HCT116 (cell line): ENCODE data around the gene TMC6. TPM values are rescaled to one million over a fixed set of nuclear protein-coding genes. Genes with fewer than 3 reads are reported as not detected.

Experiments
- ATAC-seq: fragments of 200-7000 bp; cut with Tn5 transposase; 2 replicates; pipeline ENCODE4 v1.9.1; 2020; ENCODE audit warnings: mild to moderate bottlenecking, moderate library complexity
- BruUV-seq: library from RNA; stranded (reverse); fragments of 400-500 nt; replicated peaks from 2 replicates; lab custom pipeline; 2021; lab: Mats Ljungman, UMichigan
- CTCF ChIA-PET: fragments of 300-600 bp; sonication (Branson Sonifier 250); formaldehyde crosslinking; loops from one replicate; lab custom pipeline; 2021; ENCODE audit warnings: antibody characterized with exemption; lab: Charles Lee
- POLR2A ChIA-PET: fragments of 300-600, 350-600 bp; sonication (Branson Sonifier 250); formaldehyde crosslinking; loops from one replicate; lab custom pipeline; 2021; ENCODE audit warnings: antibody characterized with exemption; lab: Charles Lee
- RAD21 ChIA-PET, 2 experiments: fragments of 300-600 bp; sonication (Branson Sonifier 250); formaldehyde crosslinking; loops; one replicate each; lab custom pipeline; 2023; ENCODE audit warnings: low total read pairs in 2 of 2; ENCODE audit not compliant: uncharacterized antibody in 2 of 2, unreplicated experiment in 2 of 2, low non-redundant PET in 1 of 2; lab: Charles Lee
- DNase-seq: peaks from one replicate; pipeline ENCODE4 v3.0.0-alpha.2; 2010; ENCODE audit warnings: low read depth, low spot score
- H2AFZ ChIP-seq: fragments of 200-600 bp; shearing (Covaris generic), sonication (generic); 2 replicates; pipeline ENCODE4 v1.6.1; 2017; ENCODE audit warnings: low read depth, mixed run types, mixed read lengths, antibody characterized with exemption, low read length; ENCODE audit not compliant: poor library complexity, severe bottlenecking
- H3K27ac ChIP-seq: 2 replicates; pipeline ENCODE4 v1.5.1; 2012; ENCODE audit warnings: low read depth, low read length
- H3K27me3 ChIP-seq: fragments of 200-600 bp; sonication (generic); 2 replicates; pipeline ENCODE4 v1.6.1; 2016; ENCODE audit warnings: mixed run types, low read length, mixed read lengths; ENCODE audit not compliant: insufficient read depth
- H3K36me3 ChIP-seq, 2 experiments: fragments of 200-500 bp in 1 of 2; fragments of 200-600 bp in 1 of 2; sonication (Bioruptor generic) in 1 of 2; sonication (generic) in 1 of 2; 2 replicates each; pipeline versions ENCODE4 v1.5.1 to v1.6.1; 2014 to 2016; ENCODE audit warnings: low read length in 2 of 2, inconsistent platforms in 1 of 2, mixed read lengths in 1 of 2, mixed run types in 1 of 2; ENCODE audit not compliant: insufficient read depth in 2 of 2, control insufficient read depth in 1 of 2
- H3K4me1 ChIP-seq, 2 experiments: fragments of 200-600 bp in 1 of 2; sonication (generic) in 1 of 2; 2 replicates each; pipeline versions ENCODE4 v1.5.1 to v1.6.1; 2012 to 2017; ENCODE audit warnings: low read length in 2 of 2, inconsistent platforms in 1 of 2, mild to moderate bottlenecking in 1 of 2, mixed read lengths in 1 of 2, mixed run types in 1 of 2, moderate library complexity in 1 of 2; ENCODE audit not compliant: insufficient read depth in 2 of 2, control insufficient read depth in 1 of 2
- H3K4me2 ChIP-seq: fragments of 200-600 bp; sonication (generic); 2 replicates; pipeline ENCODE4 v1.6.1; 2017; ENCODE audit warnings: mixed run types, low read length, mixed read lengths
- H3K4me3 ChIP-seq, 2 experiments: fragments of 200-600 bp in 1 of 2; sonication (generic) in 1 of 2; replicated peaks in 1 of 2; 2 replicates each; pipeline ENCODE4 v1.5.1; 2011 to 2016; ENCODE audit warnings: low read length in 2 of 2, control low read depth in 1 of 2, low read depth in 1 of 2, mild to moderate bottlenecking in 1 of 2, mixed read lengths in 1 of 2, mixed run types in 1 of 2
- H3K79me2 ChIP-seq: fragments of 200-600 bp; sonication (generic); 2 replicates; pipeline ENCODE4 v1.6.1; 2017; ENCODE audit warnings: mild to moderate bottlenecking, mixed run types, low read length, moderate library complexity, mixed read lengths; ENCODE audit not compliant: insufficient read depth
- H3K9ac ChIP-seq: fragments of 200-600 bp; sonication (generic); 2 replicates; pipeline ENCODE4 v1.6.1; 2016; ENCODE audit warnings: low read length, mixed read lengths
- H3K9me2 ChIP-seq: fragments of 200-600 bp; sonication (generic), shearing (Covaris generic); 2 replicates; pipeline ENCODE4 v1.6.1; 2017; ENCODE audit warnings: mixed run types, mild to moderate bottlenecking, moderate library complexity; ENCODE audit not compliant: insufficient read depth
- H3K9me3 ChIP-seq, 2 experiments: fragments of 200-500 bp in 1 of 2; fragments of 200-600 bp in 1 of 2; sonication (Bioruptor generic) in 1 of 2; sonication (generic) in 1 of 2; 2 replicates each; pipeline ENCODE4 v1.6.1; 2014 to 2017; ENCODE audit warnings: low read length in 2 of 2, mixed read lengths in 2 of 2, inconsistent platforms in 1 of 2, low read depth in 1 of 2, mild to moderate bottlenecking in 1 of 2, mixed run types in 1 of 2, moderate library complexity in 1 of 2; ENCODE audit not compliant: control insufficient read depth in 1 of 2, insufficient read depth in 1 of 2
- H4K20me1 ChIP-seq: fragments of 200-600 bp; sonication (generic), shearing (Covaris generic); 2 replicates; pipeline ENCODE4 v1.6.1; 2017; ENCODE audit warnings: mixed run types, mild to moderate bottlenecking, moderate library complexity; ENCODE audit not compliant: insufficient read depth
- CEBPB ChIP-seq: IDR thresholded peaks from 2 replicates; pipeline ENCODE4 v1.6.1; 2012; ENCODE audit warnings: low read depth
- EZH2phosphoT487 ChIP-seq: fragments of 200-600 bp; IDR thresholded peaks from 2 replicates; pipeline ENCODE4 v1.6.1; 2018; ENCODE audit warnings: antibody characterized with exemption, borderline replicate concordance
- FOSL1 ChIP-seq: IDR thresholded peaks from 2 replicates; pipeline ENCODE4 v1.6.1; 2012; ENCODE audit warnings: low read depth
- JUND ChIP-seq: IDR thresholded peaks from 2 replicates; pipeline ENCODE4 v1.6.1; 2012
- POLR2A ChIP-seq: IDR thresholded peaks from 2 replicates; pipeline ENCODE4 v1.7.0; 2011; ENCODE audit warnings: borderline replicate concordance; ENCODE audit not compliant: insufficient read depth, insufficient read length; ENCODE audit errors: extremely low read depth
- POLR2AphosphoS5 ChIP-seq: IDR thresholded peaks from 2 replicates; pipeline ENCODE4 v1.6.1; 2011; ENCODE audit warnings: mild to moderate bottlenecking, low read depth, low read length, moderate library complexity
- SIN3A ChIP-seq: IDR thresholded peaks from 2 replicates; pipeline ENCODE4 v1.6.1; 2012; ENCODE audit warnings: low read depth
- SP1 ChIP-seq: IDR thresholded peaks from 2 replicates; pipeline ENCODE4 v1.6.1; 2012; ENCODE audit warnings: low read depth
- TCF7L2 ChIP-seq: IDR thresholded peaks from 2 replicates; pipeline ENCODE4 v1.7.0; 2011; ENCODE audit warnings: borderline replicate concordance, inconsistent platforms; ENCODE audit not compliant: insufficient read depth, insufficient read length; ENCODE audit errors: extremely low read depth
- intact Hi-C: fragments of 100-400 bp; cut with micrococcal nuclease; formaldehyde crosslinking; loops from 2 replicates; pipeline ENCODE4 v1.10.0; 2022
- total RNA-seq: library from RNA; stranded (reverse); gene quantifications from one replicate; pipeline ENCODE4 v1.2.1, GENCODE V29; 2021; ENCODE audit not compliant: unreplicated experiment
- TF ChIP-seq, protein P1 (sequence below): IDR thresholded peaks from 2 replicates; pipeline ENCODE4 v1.6.1; 2012; ENCODE audit warnings: low read depth
- TF ChIP-seq, protein P2 (sequence below): IDR thresholded peaks from 2 replicates; pipeline ENCODE4 v1.6.1; 2012
- TF ChIP-seq, protein P3 (sequence below): IDR thresholded peaks from 2 replicates; pipeline ENCODE4 v1.6.1; 2012

TMC6 gene
- total RNA-seq, 1 experiment from 2014 or later, result 142 TPM

DNA sequence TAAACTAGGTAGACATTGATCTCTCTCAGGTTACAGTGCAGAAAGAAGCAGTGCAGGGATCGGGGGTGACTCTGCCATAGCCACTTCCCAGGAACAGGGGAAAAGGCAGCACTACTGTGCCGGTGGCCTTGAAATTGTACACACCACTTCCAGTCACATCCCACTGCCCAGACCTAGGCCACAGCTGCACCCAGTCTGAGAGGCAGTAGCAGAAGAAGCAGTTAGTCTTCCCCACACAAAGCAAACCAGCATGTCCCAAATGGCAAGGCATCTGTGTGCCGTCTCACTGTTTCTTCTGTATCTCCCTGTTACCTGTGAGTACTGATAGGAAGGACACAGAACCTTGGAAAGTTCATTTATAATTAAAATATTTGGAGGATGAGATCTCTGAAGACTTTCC lies 47.0 kb downstream of the TMC6 start:
- ChIA-PET CTCF (no interaction called here), RAD21 (no interaction called here), POLR2A (no interaction called here)
- ATAC-seq (no peak), DNase-seq (no peak)
- no TSS peak for BruUV-seq
- no peak overlapping the region for H2AFZ ChIP-seq
- no peaks in the 10 kb centered on the region for H3K4me1 ChIP-seq
- no peak overlapping the region for H3K9ac ChIP-seq
- H3K9me3 ChIP-seq, result no peaks in the 10 kb centered on the region
- no peak for TF ChIP-seq SIN3A
- no peak for TF ChIP-seq FOSL1
- TF ChIP-seq, protein P1, sequence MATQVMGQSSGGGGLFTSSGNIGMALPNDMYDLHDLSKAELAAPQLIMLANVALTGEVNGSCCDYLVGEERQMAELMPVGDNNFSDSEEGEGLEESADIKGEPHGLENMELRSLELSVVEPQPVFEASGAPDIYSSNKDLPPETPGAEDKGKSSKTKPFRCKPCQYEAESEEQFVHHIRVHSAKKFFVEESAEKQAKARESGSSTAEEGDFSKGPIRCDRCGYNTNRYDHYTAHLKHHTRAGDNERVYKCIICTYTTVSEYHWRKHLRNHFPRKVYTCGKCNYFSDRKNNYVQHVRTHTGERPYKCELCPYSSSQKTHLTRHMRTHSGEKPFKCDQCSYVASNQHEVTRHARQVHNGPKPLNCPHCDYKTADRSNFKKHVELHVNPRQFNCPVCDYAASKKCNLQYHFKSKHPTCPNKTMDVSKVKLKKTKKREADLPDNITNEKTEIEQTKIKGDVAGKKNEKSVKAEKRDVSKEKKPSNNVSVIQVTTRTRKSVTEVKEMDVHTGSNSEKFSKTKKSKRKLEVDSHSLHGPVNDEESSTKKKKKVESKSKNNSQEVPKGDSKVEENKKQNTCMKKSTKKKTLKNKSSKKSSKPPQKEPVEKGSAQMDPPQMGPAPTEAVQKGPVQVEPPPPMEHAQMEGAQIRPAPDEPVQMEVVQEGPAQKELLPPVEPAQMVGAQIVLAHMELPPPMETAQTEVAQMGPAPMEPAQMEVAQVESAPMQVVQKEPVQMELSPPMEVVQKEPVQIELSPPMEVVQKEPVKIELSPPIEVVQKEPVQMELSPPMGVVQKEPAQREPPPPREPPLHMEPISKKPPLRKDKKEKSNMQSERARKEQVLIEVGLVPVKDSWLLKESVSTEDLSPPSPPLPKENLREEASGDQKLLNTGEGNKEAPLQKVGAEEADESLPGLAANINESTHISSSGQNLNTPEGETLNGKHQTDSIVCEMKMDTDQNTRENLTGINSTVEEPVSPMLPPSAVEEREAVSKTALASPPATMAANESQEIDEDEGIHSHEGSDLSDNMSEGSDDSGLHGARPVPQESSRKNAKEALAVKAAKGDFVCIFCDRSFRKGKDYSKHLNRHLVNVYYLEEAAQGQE, result no peak
- TF ChIP-seq, protein P2, sequence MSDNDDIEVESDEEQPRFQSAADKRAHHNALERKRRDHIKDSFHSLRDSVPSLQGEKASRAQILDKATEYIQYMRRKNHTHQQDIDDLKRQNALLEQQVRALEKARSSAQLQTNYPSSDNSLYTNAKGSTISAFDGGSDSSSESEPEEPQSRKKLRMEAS, result no peak
- no peaks in the 10 kb centered on the region for H3K27me3 ChIP-seq
- intact Hi-C loops, result loop anchor here (10.0 kb wide), 1 partner anchor 343 kb away; no protein-coding TSS in a partner anchor
- H3K27ac ChIP-seq, result no peak overlapping the region
- H3K9me2 ChIP-seq, result no peaks in the 10 kb centered on the region
- peaks cover 0 to 10% of the 10 kb centered on the region in 2 experiments; a peak in 1 of 4 replicates for H3K36me3 ChIP-seq
- H3K4me3 ChIP-seq, result no peak overlapping the region
- no peaks in the 10 kb centered on the region for H4K20me1 ChIP-seq
- no peaks in the 10 kb centered on the region for H3K79me2 ChIP-seq
- H3K4me2 ChIP-seq, result no peak overlapping the region

DNA sequence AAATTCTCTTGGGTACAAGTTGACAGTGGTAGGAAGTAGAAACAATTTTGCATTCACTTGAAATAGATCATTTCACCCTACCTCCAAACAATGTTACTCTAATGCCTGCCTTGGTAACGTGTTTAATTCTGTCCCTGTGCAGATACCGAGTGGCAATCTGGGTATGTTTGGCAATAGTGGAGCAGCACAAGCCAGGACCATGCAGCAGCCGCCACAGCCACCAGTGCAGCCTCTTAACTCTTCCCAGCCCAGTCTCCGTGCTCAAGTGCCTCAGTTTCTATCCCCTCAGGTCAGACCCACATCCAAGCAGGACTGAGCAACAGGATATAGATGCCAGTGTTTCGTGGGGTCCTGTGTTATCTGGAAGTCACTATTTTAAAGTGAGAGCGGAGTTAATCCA lies 49.3 kb downstream of the TMC6 start:
- Histone ChIP-seq H3K36me3 (0 out of 4 replicates have a peak, but pooled peaks cover 5 to 6% of the 10 kb centered on the region in 2 experiments), H3K4me3 (no peak overlapping the region), H3K4me1 (no peaks in the 10 kb centered on the region), H4K20me1 (no peaks in the 10 kb centered on the region), H3K4me2 (no peak overlapping the region), H3K79me2 (no peaks in the 10 kb centered on the region), H3K27ac (no peak overlapping the region), H3K9ac (no peak overlapping the region), H3K9me2 (no peaks in the 10 kb centered on the region), H2AFZ (no peak overlapping the region), H3K27me3 (no peaks in the 10 kb centered on the region), H3K9me3 (no peaks in the 10 kb centered on the region)
- ATAC-seq, result no peak
- ChIA-PET CTCF (no interaction called here), POLR2A (no interaction called here), RAD21 (no interaction called here)
- intact Hi-C loops, result no loop called here
- no TSS peak for BruUV-seq
- no peak for DNase-seq
- no peak for TF ChIP-seq SP1
- TF ChIP-seq, protein P1, result no peak
- TF ChIP-seq, protein P3, sequence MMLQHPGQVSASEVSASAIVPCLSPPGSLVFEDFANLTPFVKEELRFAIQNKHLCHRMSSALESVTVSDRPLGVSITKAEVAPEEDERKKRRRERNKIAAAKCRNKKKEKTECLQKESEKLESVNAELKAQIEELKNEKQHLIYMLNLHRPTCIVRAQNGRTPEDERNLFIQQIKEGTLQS, result no peak
- no peak for TF ChIP-seq POLR2AphosphoS5
- no peak for TF ChIP-seq CEBPB
- no peak for TF ChIP-seq EZH2phosphoT487
- TF ChIP-seq JUND, result no peak
- TF ChIP-seq POLR2A, result no peak
- TF ChIP-seq TCF7L2, result no peak
- TF ChIP-seq, protein P2, result no peak
- no peak for TF ChIP-seq SIN3A
